KMS-11 (cell line): ENCODE data around the gene IL34.

ENCODE experiments used
- H2AFZ ChIP-seq: fragments of 200-600 bp; sonication (generic); 2 replicates; pipeline ENCODE4 v1.6.1; 2016; ENCODE audit warnings: antibody characterized with exemption, mixed run types, low read depth
- H3K27ac ChIP-seq: fragments of 200-600 bp; sonication (generic); 2 replicates; pipeline ENCODE4 v1.6.1; 2016; ENCODE audit warnings: mild to moderate bottlenecking, mixed run types
- H3K27me3 ChIP-seq: fragments of 200-600 bp; sonication (generic); 2 replicates; pipeline ENCODE4 v1.6.1; 2017; ENCODE audit warnings: mild to moderate bottlenecking, low read depth, mixed run types, moderate library complexity; ENCODE audit not compliant: insufficient read depth
- H3K36me3 ChIP-seq: fragments of 200-600 bp; sonication (generic); 2 replicates; pipeline ENCODE4 v1.6.1; 2017; ENCODE audit warnings: mild to moderate bottlenecking, mixed run types; ENCODE audit not compliant: insufficient read depth
- H3K4me1 ChIP-seq: fragments of 200-600 bp; sonication (generic); 2 replicates; pipeline ENCODE4 v1.6.1; 2016; ENCODE audit warnings: mild to moderate bottlenecking, low read depth, mixed run types; ENCODE audit not compliant: poor library complexity, severe bottlenecking
- H3K4me2 ChIP-seq: fragments of 200-600 bp; sonication (generic); 2 replicates; pipeline ENCODE4 v1.7.0; 2016; ENCODE audit warnings: mild to moderate bottlenecking, mixed run types
- H3K4me3 ChIP-seq: fragments of 200-600 bp; sonication (generic); IDR thresholded peaks from 2 replicates; pipeline ENCODE4 v1.6.1; 2017; ENCODE audit warnings: low read depth, low read length, mixed read lengths; ENCODE audit not compliant: insufficient read depth
- H3K79me2 ChIP-seq: fragments of 200-600 bp; sonication (generic); 2 replicates; pipeline ENCODE4 v1.6.1; 2016; ENCODE audit warnings: low read depth, mixed run types; ENCODE audit not compliant: insufficient read depth
- H3K9ac ChIP-seq: fragments of 200-600 bp; sonication (generic); 2 replicates; pipeline ENCODE4 v1.6.1; 2016; ENCODE audit warnings: mild to moderate bottlenecking, mixed run types
- H4K20me1 ChIP-seq: fragments of 200-600 bp; sonication (generic); 2 replicates; pipeline ENCODE4 v1.6.1; 2016; ENCODE audit warnings: mild to moderate bottlenecking, mixed run types; ENCODE audit not compliant: insufficient read depth
- TF ChIP-seq, protein P1 (sequence below): fragments of 200-600 bp; sonication (generic); conservative IDR thresholded peaks from 2 replicates; pipeline ENCODE4 v1.6.1; 2017; ENCODE audit warnings: low read depth, mild to moderate bottlenecking, antibody characterized with exemption, low read length, moderate library complexity, mixed read lengths

The IL34 gene

DNA sequence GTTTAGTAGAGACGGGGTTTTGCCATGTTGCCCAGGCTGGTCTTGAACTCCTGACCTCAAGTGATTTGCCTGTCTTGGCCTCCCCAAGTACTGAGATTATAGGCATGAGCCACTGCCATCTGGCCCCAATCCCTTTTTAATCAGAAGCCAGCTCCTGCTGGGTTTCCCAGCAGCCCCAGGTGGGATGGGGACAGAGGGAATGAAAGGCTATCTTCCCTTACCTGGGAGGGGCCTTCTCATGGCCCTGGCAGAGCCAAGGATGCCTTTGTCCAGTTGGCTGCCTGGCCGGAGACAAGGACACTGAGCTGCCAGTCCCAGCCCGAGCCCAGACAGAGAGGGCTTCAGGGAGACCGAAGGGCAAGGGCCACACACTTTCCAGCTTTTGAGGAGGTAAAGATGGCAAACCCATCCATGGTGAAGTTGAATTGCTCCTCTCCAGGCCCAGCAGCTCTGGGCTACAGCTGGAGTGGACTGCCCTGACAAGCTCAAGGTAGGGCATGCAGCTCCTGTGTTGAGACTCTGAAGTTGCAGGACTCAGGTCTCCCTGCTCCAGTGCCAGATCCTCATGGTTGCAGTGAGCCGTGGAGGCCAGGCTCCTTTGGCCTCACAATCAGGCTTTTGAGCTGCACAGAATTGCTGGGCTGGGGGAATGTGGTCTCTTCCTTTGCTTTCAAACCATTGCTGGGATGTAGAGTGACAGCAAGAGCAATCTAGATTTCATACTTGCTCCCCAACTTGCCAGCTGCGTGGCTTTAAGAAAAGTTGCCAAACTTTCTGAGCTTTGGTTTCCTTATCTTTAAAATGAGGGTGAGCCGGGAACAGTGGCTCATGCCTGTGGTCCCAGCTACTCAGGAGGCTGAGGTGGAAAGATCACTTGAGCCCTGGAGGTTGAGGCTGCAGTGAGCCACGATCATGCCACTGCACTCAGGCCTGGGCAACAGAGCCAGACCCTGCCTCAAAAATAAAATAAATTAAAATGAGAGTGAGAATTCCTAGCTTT lies 44.5 kb upstream of the IL34 start:
- H4K20me1 ChIP-seq, result no peaks in the 10 kb centered on the region
- no peak overlapping the region for H3K9ac ChIP-seq
- no peak overlapping the region for H2AFZ ChIP-seq
- no peaks in the 10 kb centered on the region for H3K36me3 ChIP-seq
- TF ChIP-seq, protein P1, sequence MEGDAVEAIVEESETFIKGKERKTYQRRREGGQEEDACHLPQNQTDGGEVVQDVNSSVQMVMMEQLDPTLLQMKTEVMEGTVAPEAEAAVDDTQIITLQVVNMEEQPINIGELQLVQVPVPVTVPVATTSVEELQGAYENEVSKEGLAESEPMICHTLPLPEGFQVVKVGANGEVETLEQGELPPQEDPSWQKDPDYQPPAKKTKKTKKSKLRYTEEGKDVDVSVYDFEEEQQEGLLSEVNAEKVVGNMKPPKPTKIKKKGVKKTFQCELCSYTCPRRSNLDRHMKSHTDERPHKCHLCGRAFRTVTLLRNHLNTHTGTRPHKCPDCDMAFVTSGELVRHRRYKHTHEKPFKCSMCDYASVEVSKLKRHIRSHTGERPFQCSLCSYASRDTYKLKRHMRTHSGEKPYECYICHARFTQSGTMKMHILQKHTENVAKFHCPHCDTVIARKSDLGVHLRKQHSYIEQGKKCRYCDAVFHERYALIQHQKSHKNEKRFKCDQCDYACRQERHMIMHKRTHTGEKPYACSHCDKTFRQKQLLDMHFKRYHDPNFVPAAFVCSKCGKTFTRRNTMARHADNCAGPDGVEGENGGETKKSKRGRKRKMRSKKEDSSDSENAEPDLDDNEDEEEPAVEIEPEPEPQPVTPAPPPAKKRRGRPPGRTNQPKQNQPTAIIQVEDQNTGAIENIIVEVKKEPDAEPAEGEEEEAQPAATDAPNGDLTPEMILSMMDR, result no peak
- no peaks in the 10 kb centered on the region for H3K4me1 ChIP-seq
- no peaks in the 10 kb centered on the region for H3K27me3 ChIP-seq
- H3K4me2 ChIP-seq, result no peak overlapping the region
- H3K4me3 ChIP-seq, result no peak overlapping the region
- H3K27ac ChIP-seq, result no peak overlapping the region
- H3K79me2 ChIP-seq, result no peaks in the 10 kb centered on the region

DNA sequence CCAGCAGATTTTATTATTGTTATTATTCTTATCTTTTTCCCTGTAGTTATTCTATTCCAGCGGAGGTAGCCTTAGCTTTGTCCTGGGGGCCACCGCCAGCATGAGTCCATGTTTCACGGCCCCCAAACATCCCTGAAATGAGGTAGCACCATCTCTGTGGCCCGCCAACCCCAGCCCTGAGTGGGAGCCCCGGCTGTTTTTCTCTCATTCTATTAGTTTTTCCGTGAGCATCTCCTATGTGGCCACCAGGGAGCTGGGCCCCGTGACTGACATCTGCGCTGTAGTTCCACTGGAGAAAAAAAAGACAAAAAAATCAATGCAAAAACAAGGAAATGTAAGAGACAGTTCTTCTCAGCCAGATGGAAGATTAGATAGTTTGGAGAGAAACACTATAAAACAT lies 43.5 kb upstream of the IL34 start:
- no peak overlapping the region for H3K9ac ChIP-seq
- TF ChIP-seq, protein P1, result no peak
- H3K36me3 ChIP-seq, result no peaks in the 10 kb centered on the region
- H3K4me2 ChIP-seq, result no peak overlapping the region
- H4K20me1 ChIP-seq, result no peaks in the 10 kb centered on the region
- no peaks in the 10 kb centered on the region for H3K27me3 ChIP-seq
- no peaks in the 10 kb centered on the region for H3K4me1 ChIP-seq
- no peak overlapping the region for H3K4me3 ChIP-seq
- no peak overlapping the region for H2AFZ ChIP-seq
- H3K79me2 ChIP-seq, result no peaks in the 10 kb centered on the region
- no peak overlapping the region for H3K27ac ChIP-seq

DNA sequence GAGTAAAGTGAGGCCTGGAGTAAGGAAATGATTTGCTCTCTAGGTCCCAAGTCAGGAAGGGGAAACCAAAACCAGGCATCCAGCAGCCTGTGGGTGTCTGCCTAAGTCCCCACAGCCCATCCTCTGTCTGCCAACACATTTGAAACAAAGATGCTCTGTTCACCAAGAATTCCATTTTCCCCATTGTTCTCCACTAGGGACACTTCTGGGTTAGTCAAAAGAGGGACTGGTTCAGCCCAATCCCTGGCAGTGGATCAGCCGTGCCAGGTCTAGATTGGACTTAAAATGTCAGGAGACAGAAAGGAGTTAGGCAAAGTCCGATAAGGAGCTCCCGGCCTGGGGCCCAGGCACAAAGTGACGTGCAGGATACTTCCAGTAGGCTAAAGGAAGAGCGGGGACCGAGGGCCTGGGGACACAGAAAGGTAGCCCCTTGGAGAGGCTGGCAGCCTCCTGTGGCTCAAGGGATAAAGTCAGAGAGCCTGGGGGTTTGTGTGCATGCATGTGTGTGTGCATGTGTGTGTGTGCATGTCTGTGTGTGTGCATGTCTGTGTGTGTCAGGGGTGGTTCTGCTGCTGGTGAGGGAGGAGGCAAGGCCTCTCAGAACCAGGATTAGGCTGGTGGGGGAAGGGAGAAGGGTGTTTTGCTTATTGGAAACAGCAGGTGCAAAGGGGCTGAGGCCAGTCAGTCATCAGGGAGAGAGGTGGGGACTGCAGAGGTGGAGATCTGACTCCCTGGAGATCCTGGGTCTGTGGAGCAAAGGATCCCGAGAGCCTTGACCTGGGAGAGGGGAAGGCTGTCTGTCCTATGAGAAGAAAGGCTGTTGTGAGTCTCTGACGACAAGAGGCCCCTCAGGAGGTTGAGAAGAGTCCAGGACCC lies 41.7 kb upstream of the IL34 start:
- H3K9ac ChIP-seq, result no peak overlapping the region
- no peaks in the 10 kb centered on the region for H3K27me3 ChIP-seq
- H3K4me2 ChIP-seq, result no peak overlapping the region
- H3K27ac ChIP-seq, result no peak overlapping the region
- TF ChIP-seq, protein P1, result no peak
- no peak overlapping the region for H2AFZ ChIP-seq
- no peaks in the 10 kb centered on the region for H3K79me2 ChIP-seq
- no peaks in the 10 kb centered on the region for H3K36me3 ChIP-seq
- H4K20me1 ChIP-seq, result no peaks in the 10 kb centered on the region
- H3K4me3 ChIP-seq, result no peak overlapping the region
- H3K4me1 ChIP-seq, result no peaks in the 10 kb centered on the region

DNA sequence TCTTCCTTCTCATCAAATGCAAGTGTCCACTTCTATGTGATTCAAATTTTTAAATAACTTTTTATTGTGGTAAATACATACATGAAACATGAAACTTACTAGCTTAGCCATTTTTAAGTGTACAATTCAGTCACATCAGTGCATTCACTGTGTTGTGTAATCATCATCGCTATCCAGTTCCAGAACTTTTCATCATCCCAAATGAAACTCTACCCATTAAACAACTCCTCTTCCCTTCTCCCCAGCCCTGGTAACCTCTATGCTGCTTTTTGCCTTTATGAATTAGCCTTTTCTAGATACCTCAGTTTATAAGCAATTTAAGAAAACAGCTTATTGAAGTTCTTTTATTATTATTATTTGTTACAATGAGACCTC lies 41.1 kb upstream of the IL34 start:
- Histone ChIP-seq H3K27ac (no peak overlapping the region), H3K9ac (no peak overlapping the region), H3K4me2 (no peak overlapping the region), H3K4me3 (no peak overlapping the region), H4K20me1 (no peaks in the 10 kb centered on the region), H3K27me3 (no peaks in the 10 kb centered on the region), H3K36me3 (no peaks in the 10 kb centered on the region), H3K4me1 (no peaks in the 10 kb centered on the region), H2AFZ (no peak overlapping the region), H3K79me2 (no peaks in the 10 kb centered on the region)
- TF ChIP-seq, protein P1, result no peak
